Measurements from ENCODE around the gene UBXN11. TPM values are rescaled to one million over a fixed set of nuclear protein-coding genes. Genes with fewer than 3 reads are reported as not detected.

Gene UBXN11
- total and polyA plus RNA-seq, 2 of the 13 experiments (the other 11 are each of a cell fraction or from before 2014, with no cell fraction given) = 9.3 to 10.4 TPM

DNA sequence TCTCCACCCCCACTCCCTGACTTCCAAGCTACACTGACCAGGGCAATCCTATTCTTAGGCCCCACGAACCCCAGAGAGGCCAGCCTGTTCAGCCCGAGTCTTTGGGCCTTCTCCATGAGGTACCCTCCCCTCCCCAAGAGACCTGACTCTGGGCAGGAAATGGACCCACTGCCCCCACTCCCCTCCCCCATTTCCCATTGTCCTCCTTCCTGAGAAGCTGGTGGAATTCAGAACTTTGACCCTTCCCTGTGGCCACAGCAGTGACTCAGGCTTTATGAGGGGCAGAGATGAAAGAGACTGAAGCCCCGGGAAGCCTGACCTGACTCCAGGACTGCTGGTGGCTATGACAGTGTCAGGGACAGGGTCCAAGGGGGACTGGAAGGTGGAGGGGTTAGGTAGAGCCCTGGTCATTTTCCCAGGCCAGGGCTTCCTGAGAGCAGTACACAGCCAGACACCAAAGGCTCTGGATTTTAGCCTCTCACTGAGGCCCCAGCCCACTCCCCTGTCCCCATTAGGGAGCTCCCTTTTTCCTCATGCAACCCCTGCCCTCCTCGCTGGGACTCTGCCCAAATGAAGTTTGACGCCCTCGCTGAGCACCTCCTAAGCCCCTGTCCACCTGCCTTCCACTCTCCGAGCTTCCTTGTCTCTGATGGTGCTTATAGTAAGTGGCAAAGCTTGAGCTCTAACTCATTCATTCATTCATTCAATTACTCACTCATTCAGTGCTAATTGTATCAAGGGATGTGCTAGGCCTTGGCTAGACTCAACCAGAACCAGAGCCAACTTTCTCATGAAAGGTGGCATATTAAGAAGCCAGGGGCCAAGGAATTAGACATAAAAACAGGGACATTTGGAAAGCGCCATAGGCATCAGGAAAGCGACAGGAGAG is 44.5 kb upstream of the UBXN11 start (continued):
- 0 out of 2 replicates have a peak, but pooled peaks have one; percentile 10 for TF ChIP-seq ZFP37 (CRISPR knock-in tag; IDR thresholded peaks at IDR 0.05; ENCODE audit: borderline replicate concordance)
- no peak for TF ChIP-seq NAIF1 (CRISPR knock-in tag; IDR thresholded peaks at IDR 0.05; ENCODE audit: borderline replicate concordance)
- TF ChIP-seq, protein P1, sequence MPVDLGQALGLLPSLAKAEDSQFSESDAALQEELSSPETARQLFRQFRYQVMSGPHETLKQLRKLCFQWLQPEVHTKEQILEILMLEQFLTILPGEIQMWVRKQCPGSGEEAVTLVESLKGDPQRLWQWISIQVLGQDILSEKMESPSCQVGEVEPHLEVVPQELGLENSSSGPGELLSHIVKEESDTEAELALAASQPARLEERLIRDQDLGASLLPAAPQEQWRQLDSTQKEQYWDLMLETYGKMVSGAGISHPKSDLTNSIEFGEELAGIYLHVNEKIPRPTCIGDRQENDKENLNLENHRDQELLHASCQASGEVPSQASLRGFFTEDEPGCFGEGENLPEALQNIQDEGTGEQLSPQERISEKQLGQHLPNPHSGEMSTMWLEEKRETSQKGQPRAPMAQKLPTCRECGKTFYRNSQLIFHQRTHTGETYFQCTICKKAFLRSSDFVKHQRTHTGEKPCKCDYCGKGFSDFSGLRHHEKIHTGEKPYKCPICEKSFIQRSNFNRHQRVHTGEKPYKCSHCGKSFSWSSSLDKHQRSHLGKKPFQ (CRISPR knock-in tag; IDR thresholded peaks at IDR 0.05; ENCODE audit: insufficient replicate concordance) = peak; percentile 71
- TF ChIP-seq HMG20A (CRISPR knock-in tag; IDR thresholded peaks at IDR 0.05; ENCODE audit: borderline replicate concordance) = peak; percentile 70; the same call in 1 of the 2 replicates
- TF ChIP-seq, protein P2, sequence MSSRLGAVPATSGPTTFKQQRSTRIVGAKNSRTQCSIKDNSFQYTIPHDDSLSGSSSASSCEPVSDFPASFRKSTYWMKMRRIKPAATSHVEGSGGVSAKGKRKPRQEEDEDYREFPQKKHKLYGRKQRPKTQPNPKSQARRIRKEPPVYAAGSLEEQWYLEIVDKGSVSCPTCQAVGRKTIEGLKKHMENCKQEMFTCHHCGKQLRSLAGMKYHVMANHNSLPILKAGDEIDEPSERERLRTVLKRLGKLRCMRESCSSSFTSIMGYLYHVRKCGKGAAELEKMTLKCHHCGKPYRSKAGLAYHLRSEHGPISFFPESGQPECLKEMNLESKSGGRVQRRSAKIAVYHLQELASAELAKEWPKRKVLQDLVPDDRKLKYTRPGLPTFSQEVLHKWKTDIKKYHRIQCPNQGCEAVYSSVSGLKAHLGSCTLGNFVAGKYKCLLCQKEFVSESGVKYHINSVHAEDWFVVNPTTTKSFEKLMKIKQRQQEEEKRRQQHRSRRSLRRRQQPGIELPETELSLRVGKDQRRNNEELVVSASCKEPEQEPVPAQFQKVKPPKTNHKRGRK (CRISPR knock-in tag; IDR thresholded peaks at IDR 0.05) = 0 out of 2 replicates have a peak, but pooled peaks have one; percentile 45
- peak; percentile 99 for TF ChIP-seq KDM6A (CRISPR knock-in tag; IDR thresholded peaks at IDR 0.05; ENCODE audit: low read depth)
- TF ChIP-seq ZNF572 (CRISPR knock-in tag; IDR thresholded peaks at IDR 0.05) = no peak; the same call in 1 of the 2 replicates
- TF ChIP-seq ATF7-NPFF (CRISPR knock-in tag; IDR thresholded peaks at IDR 0.05; ENCODE audit: low read depth) = no peak
- TF ChIP-seq ZNF350 (CRISPR knock-in tag; IDR thresholded peaks at IDR 0.05; ENCODE audit: borderline replicate concordance, low read depth) = peak; percentile 91
- peak; percentile 26 for TF ChIP-seq ZNF407 (CRISPR knock-in tag; IDR thresholded peaks at IDR 0.05; ENCODE audit: not compliant biosample characterization)
- TF ChIP-seq CEBPB (IDR thresholded peaks at IDR 0.05; ENCODE audit: borderline replicate concordance, low read depth, low read length) = no peak
- TF ChIP-seq, protein P3, sequence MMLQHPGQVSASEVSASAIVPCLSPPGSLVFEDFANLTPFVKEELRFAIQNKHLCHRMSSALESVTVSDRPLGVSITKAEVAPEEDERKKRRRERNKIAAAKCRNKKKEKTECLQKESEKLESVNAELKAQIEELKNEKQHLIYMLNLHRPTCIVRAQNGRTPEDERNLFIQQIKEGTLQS (CRISPR knock-in tag; IDR thresholded peaks at IDR 0.05) = peak; percentile 91
- no peak for TF ChIP-seq ZNF263 (CRISPR knock-in tag; IDR thresholded peaks at IDR 0.05)
- TF ChIP-seq, protein P4, sequence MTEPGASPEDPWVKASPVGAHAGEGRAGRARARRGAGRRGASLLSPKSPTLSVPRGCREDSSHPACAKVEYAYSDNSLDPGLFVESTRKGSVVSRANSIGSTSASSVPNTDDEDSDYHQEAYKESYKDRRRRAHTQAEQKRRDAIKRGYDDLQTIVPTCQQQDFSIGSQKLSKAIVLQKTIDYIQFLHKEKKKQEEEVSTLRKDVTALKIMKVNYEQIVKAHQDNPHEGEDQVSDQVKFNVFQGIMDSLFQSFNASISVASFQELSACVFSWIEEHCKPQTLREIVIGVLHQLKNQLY (CRISPR knock-in tag; IDR thresholded peaks at IDR 0.05) = peak; percentile 57; the same call in 1 of the 2 replicates
- no peak for TF ChIP-seq ZSCAN30 (CRISPR knock-in tag; IDR thresholded peaks at IDR 0.05)
- peak; percentile 64 for TF ChIP-seq RBM22 (optimal IDR thresholded peaks at IDR 0.05; ENCODE audit: low read length)
